Measurements from ENCODE around the gene RELN. TPM values are rescaled to one million over a fixed set of nuclear protein-coding genes. Genes with fewer than 3 reads are reported as not detected.

The RELN gene
- total and polyA plus RNA-seq, 9 donors: 2.1 to 31.3 (median 8.2) TPM

DNA sequence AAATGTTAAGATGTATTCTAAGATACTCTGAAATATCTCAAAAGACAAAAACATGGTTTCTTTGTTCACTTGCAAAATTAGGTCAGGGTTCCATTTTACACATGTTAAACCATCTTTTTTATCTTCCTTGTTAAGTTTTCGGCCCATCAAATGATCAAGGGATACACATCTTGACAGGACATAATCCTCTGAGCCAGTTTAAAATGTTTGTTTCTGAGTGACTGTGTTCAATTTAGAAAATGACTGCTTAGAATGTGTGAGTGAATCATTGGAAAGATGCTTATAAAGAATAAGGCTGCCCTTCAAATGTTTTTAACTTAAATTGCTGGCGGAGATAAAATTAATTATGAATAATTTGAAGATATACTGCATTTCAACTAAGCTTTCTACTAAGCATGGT lies 447.5 kb downstream of the RELN start:
- H3K9me3 ChIP-seq (replicated peaks; ENCODE audit: control insufficient read depth, low read depth, low read length): no peaks in the 10 kb centered on the region
- H3K27ac ChIP-seq (ENCODE audit: low read length): no peak overlapping the region
- no peak overlapping the region for H3K4me3 ChIP-seq (ENCODE audit: low read length)
- H3K27me3 ChIP-seq (ENCODE audit: control insufficient read depth, insufficient read depth, low read length): no peaks in the 10 kb centered on the region
- H3K4me1 ChIP-seq (ENCODE audit: control insufficient read depth, insufficient read depth, low read length): peaks cover 2% of the 10 kb centered on the region
- H3K36me3 ChIP-seq (ENCODE audit: control insufficient read depth, insufficient read depth, low read length): no peaks in the 10 kb centered on the region
- DNase-seq: no peak
- no CpG with 5 or more reads among the region's 2 CpGs for WGBS (ENCODE audit: insufficient coverage)

DNA sequence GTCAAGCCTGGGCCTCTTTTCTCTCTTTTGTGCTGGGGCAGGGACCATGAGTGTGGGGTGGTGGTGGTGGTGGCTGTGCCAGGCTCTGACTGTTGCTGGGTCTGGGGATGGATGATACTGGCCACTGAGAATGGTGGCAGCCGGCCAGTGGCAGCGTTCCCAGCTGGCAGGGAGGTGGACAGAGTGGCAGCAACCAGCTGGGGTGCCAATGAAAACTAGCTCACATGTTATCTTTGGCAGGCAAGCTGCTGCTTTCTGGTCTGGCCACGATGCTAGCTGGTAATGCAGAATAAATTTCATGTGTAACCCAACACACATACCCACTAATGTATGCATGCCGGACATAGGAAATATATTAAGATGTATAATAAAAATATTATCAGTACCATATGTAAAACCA lies 448.4 kb downstream of the RELN start:
- DNase-seq: peak; percentile 60
- WGBS (ENCODE audit: insufficient coverage): 69% methylated on average over 2 of the region's 4 CpGs
- H3K27me3 ChIP-seq (ENCODE audit: control insufficient read depth, insufficient read depth, low read length): no peaks in the 10 kb centered on the region
- no peak overlapping the region for H3K27ac ChIP-seq (ENCODE audit: low read length)
- no peaks in the 10 kb centered on the region for H3K9me3 ChIP-seq (replicated peaks; ENCODE audit: control insufficient read depth, low read depth, low read length)
- H3K4me3 ChIP-seq (ENCODE audit: low read length): no peak overlapping the region
- H3K4me1 ChIP-seq (ENCODE audit: control insufficient read depth, insufficient read depth, low read length): peaks cover 2% of the 10 kb centered on the region
- H3K36me3 ChIP-seq (ENCODE audit: control insufficient read depth, insufficient read depth, low read length): no peaks in the 10 kb centered on the region

DNA sequence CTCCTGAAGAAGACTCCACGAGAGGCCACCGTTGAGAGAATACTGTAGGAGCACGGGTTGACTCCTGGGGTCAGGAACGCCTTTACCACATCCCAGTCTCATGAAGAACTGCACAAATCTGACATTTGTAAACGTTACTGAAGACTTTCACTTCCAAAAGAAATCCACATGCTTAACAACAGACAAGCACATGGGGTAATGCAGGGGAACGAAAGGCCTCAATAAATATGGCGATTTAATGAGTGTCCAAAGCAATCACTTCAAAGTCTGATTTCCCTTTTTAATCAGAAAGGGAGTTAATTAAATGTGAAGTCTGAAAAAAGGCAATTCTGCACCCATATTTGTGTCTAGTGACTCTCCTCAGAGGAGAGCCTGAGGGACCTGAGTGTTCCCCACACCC lies 449.1 kb downstream of the RELN start:
- 100% methylated on average over 2 of the region's 7 CpGs for WGBS (ENCODE audit: insufficient coverage)
- no peak for DNase-seq
- Histone ChIP-seq H3K4me1 (ENCODE audit: control insufficient read depth, insufficient read depth, low read length) (peaks cover 2% of the 10 kb centered on the region), H3K27me3 (ENCODE audit: control insufficient read depth, insufficient read depth, low read length) (no peaks in the 10 kb centered on the region), H3K36me3 (ENCODE audit: control insufficient read depth, insufficient read depth, low read length) (no peaks in the 10 kb centered on the region), H3K9me3 (replicated peaks; ENCODE audit: control insufficient read depth, low read depth, low read length) (no peaks in the 10 kb centered on the region), H3K27ac (ENCODE audit: low read length) (no peak overlapping the region), H3K4me3 (ENCODE audit: low read length) (no peak overlapping the region)

DNA sequence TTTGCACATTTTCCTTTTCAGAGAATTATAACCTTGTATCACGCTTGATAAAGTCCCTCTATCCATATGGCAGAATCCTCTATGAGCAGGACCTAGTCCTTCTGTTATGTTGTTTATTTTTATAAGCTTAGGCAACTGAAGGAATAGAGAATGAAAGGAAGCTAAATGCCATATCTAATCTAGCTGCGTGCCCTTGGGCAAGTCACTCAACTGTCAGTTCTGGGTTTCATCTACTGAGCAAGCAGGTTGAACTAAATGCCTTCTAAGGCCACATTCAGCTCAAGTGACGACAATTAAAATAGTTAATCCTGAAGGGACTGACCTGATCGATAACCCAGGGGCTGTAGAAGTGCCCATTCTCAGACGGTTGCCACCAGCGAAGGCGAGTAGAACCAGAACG lies 449.6 kb downstream of the RELN start:
- Histone ChIP-seq H3K4me1 (ENCODE audit: control insufficient read depth, insufficient read depth, low read length) (peaks cover 2% of the 10 kb centered on the region), H3K27me3 (ENCODE audit: control insufficient read depth, insufficient read depth, low read length) (no peaks in the 10 kb centered on the region), H3K27ac (ENCODE audit: low read length) (no peak overlapping the region), H3K36me3 (ENCODE audit: control insufficient read depth, insufficient read depth, low read length) (no peaks in the 10 kb centered on the region), H3K9me3 (replicated peaks; ENCODE audit: control insufficient read depth, low read depth, low read length) (no peaks in the 10 kb centered on the region), H3K4me3 (ENCODE audit: low read length) (no peak overlapping the region)
- no peak for DNase-seq
- WGBS (ENCODE audit: insufficient coverage): 96% methylated on average over 7 of the region's 8 CpGs

DNA sequence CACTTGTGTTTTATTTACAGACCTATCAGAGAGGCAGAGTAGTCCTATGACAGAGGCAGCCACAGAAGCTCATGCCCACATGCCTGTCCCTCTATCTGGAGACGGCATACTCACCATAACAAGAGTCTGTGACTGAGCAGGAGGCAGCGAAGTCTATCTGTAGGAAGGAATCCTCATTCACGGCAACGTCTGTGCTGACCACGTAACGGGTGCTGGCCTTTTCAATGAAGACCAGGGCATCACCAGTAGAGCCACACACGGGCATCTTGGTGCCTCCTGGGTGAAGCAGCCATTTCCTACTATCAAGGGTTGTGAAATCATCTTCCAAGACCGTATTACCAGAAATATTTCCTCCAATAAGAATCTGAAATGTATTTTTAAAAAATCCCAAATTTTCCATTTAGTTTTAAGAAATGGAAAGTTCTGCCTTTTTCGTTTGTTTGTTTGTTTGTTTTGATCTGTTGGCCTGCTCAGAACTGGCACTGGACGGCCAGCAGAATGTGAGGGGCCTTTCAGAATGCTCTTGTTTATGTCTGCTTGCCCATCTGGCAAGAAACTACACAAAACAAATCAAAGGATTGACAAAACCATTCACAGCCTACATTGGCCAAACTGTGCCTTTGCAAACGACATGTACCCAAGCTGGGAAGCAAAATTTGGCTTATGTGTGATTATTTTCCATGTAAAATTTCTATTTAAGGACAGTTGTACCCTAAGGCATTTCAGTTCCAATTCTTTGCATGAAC lies 450.3 kb downstream of the RELN start:
- no peak for DNase-seq
- Histone ChIP-seq H3K9me3 (replicated peaks; ENCODE audit: control insufficient read depth, low read depth, low read length) (no peaks in the 10 kb centered on the region), H3K4me3 (ENCODE audit: low read length) (no peak overlapping the region), H3K36me3 (ENCODE audit: control insufficient read depth, insufficient read depth, low read length) (no peaks in the 10 kb centered on the region), H3K27ac (ENCODE audit: low read length) (no peak overlapping the region), H3K4me1 (ENCODE audit: control insufficient read depth, insufficient read depth, low read length) (peaks cover 2% of the 10 kb centered on the region), H3K27me3 (ENCODE audit: control insufficient read depth, insufficient read depth, low read length) (no peaks in the 10 kb centered on the region)
- 78% methylated on average over 7 of the region's 11 CpGs for WGBS (ENCODE audit: insufficient coverage)

DNA sequence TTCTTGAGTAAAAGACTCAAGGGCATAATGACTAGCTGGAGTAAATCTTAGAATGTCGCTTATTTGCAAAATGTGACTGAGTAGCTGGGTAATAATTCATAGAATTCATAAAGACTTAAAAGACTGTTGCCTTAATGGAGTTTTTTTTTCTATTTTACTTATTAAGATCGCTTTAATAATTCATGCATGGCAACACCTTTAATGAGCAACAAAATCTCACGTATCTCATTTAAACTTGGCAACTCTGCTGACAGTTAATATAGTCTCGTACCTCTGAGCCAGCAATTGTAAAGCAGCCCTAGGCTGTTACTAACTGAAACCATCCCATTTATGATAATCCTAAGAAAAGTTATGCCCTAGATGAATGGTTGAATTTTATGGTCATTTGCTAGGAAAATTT lies 455.7 kb downstream of the RELN start:
- no peak overlapping the region for H3K4me3 ChIP-seq (ENCODE audit: low read length)
- WGBS (ENCODE audit: insufficient coverage): no CpG with 5 or more reads among the region's 4 CpGs
- H3K36me3 ChIP-seq (ENCODE audit: control insufficient read depth, insufficient read depth, low read length): no peaks in the 10 kb centered on the region
- H3K9me3 ChIP-seq (replicated peaks; ENCODE audit: control insufficient read depth, low read depth, low read length): no peaks in the 10 kb centered on the region
- H3K27ac ChIP-seq (ENCODE audit: low read length): no peak overlapping the region
- no peak for DNase-seq
- H3K27me3 ChIP-seq (ENCODE audit: control insufficient read depth, insufficient read depth, low read length): no peaks in the 10 kb centered on the region
- H3K4me1 ChIP-seq (ENCODE audit: control insufficient read depth, insufficient read depth, low read length): no peaks in the 10 kb centered on the region

DNA sequence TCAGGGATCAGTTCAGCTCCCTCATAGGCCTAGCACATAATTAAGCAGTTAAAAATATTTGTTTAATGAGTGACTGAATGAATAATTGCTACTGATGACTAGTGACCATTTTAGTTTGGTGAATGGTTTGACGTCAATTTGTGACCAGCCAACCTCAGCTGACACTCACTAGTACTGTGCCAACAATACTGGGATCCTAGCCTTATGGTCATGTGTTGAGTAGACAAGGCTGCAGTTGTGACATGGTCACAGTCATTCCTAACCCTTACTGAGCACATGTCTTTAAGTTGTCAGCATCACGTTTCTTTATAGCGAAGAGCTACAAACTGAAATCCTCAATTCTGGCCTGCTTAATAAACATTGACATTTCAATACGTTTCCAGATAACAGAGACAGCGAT lies 456.5 kb downstream of the RELN start:
- no CpG with 5 or more reads among the region's 5 CpGs for WGBS (ENCODE audit: insufficient coverage)
- no peak overlapping the region for H3K4me3 ChIP-seq (ENCODE audit: low read length)
- H3K27me3 ChIP-seq (ENCODE audit: control insufficient read depth, insufficient read depth, low read length): no peaks in the 10 kb centered on the region
- no peaks in the 10 kb centered on the region for H3K9me3 ChIP-seq (replicated peaks; ENCODE audit: control insufficient read depth, low read depth, low read length)
- no peak for DNase-seq
- no peaks in the 10 kb centered on the region for H3K4me1 ChIP-seq (ENCODE audit: control insufficient read depth, insufficient read depth, low read length)
- no peak overlapping the region for H3K27ac ChIP-seq (ENCODE audit: low read length)
- H3K36me3 ChIP-seq (ENCODE audit: control insufficient read depth, insufficient read depth, low read length): no peaks in the 10 kb centered on the region

DNA sequence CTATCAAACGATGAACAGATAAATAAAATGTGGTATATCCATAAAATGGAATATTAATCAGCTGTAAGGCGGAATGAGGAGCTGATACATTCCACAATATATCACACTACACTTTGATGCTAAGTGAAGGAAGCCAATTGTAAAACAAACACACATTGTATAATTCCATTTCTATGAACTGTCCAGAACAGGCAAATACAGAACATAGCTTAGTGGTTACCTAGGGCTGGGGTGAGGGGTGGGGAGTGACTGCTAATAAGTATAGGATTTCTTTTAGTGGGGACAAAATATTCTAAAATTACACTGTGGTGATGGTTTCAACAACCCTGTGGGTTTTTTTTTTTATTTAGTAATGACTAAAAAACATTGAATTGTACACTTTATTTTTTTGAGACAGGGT lies 461.3 kb downstream of the RELN start:
- no peaks in the 10 kb centered on the region for H3K9me3 ChIP-seq (replicated peaks; ENCODE audit: control insufficient read depth, low read depth, low read length)
- no CpG with 5 or more reads among the region's 2 CpGs for WGBS (ENCODE audit: insufficient coverage)
- H3K27ac ChIP-seq (ENCODE audit: low read length): no peak overlapping the region
- H3K36me3 ChIP-seq (ENCODE audit: control insufficient read depth, insufficient read depth, low read length): no peaks in the 10 kb centered on the region
- no peaks in the 10 kb centered on the region for H3K27me3 ChIP-seq (ENCODE audit: control insufficient read depth, insufficient read depth, low read length)
- no peak for DNase-seq
- no peaks in the 10 kb centered on the region for H3K4me1 ChIP-seq (ENCODE audit: control insufficient read depth, insufficient read depth, low read length)
- no peak overlapping the region for H3K4me3 ChIP-seq (ENCODE audit: low read length)

DNA sequence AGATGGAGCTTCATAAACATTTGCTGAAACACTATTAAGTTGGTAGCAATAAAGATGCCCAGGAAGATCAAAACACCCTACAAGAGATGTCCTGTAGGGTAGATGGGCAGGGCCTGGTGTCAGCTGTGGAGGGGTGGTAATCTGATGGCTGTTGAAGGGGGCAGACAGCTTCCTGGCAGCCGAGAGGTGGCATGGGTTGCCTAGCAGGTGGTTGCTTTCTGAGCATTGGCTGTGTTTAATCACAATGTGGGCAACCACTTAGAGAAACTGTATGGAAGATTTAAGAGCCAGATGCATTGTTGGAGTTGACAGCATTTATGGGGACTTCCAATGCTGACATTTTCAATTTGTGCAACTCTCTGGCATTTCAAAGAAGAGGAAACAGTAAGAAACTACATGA lies 463.5 kb downstream of the RELN start:
- no peaks in the 10 kb centered on the region for H3K4me1 ChIP-seq (ENCODE audit: control insufficient read depth, insufficient read depth, low read length)
- H3K27me3 ChIP-seq (ENCODE audit: control insufficient read depth, insufficient read depth, low read length): peaks cover 2% of the 10 kb centered on the region
- 14% methylated on average over 1 of the region's 1 CpG for WGBS (ENCODE audit: insufficient coverage)
- H3K27ac ChIP-seq (ENCODE audit: low read length): no peak overlapping the region
- H3K4me3 ChIP-seq (ENCODE audit: low read length): no peak overlapping the region
- H3K9me3 ChIP-seq (replicated peaks; ENCODE audit: control insufficient read depth, low read depth, low read length): no peaks in the 10 kb centered on the region
- no peaks in the 10 kb centered on the region for H3K36me3 ChIP-seq (ENCODE audit: control insufficient read depth, insufficient read depth, low read length)
- no peak for DNase-seq

DNA sequence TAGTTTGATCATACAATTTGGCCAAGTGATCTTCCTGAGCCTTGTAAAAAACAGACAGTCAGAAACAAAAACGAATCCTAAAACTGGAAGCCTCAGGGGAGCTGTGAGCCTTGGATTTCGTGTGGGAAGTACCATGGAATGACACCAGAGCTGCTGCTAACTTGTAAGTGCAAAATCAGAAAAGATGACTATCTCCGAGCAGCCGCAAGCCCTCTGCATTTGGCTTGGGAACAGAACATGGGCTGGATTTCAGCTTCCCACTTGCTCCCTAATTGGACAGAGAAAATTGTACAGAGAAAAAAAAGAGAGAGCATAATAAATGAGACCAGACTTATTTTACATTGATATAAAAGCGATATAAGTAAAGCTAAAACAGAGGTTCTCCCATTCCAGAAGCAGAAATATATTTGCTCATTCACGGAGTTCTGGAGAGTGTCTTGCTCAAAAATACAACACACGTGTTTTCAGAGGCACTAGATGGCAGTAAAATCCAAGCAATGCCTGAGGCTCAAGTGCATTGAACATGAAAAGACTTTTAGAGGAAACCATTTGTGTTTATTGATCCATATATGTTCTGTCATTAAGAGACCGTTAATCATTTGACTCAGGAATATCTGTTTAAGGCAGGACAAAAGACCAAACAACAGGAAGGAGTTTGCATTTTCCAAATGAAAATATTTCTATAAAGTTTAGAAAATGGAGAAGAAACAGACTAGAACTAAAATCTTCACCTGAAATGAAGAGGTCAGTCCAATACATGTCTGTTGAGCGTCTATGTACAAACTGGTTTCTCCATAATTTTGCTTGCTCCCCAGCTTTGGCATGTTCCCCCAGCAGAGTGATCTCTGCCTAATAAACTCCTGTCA lies 465.2 kb downstream of the RELN start:
- H3K4me3 ChIP-seq (ENCODE audit: low read length): no peak overlapping the region
- peaks cover 2% of the 10 kb centered on the region for H3K27me3 ChIP-seq (ENCODE audit: control insufficient read depth, insufficient read depth, low read length)
- DNase-seq: peak; percentile 54
- H3K4me1 ChIP-seq (ENCODE audit: control insufficient read depth, insufficient read depth, low read length): no peaks in the 10 kb centered on the region
- no peaks in the 10 kb centered on the region for H3K36me3 ChIP-seq (ENCODE audit: control insufficient read depth, insufficient read depth, low read length)
- no peaks in the 10 kb centered on the region for H3K9me3 ChIP-seq (replicated peaks; ENCODE audit: control insufficient read depth, low read depth, low read length)
- 16% methylated on average over 4 of the region's 9 CpGs for WGBS (ENCODE audit: insufficient coverage)
- no peak overlapping the region for H3K27ac ChIP-seq (ENCODE audit: low read length)
